Measurements from ENCODE around the gene RGCC.
A peak's percentile ranks its signal among the peaks of the same experiment; 100 is the strongest.
"Not testable (repeated sequence)": the region's sequence is repeated elsewhere in the genome, so short reads cannot be mapped to it uniquely, and the experiment has no call there.

The RGCC gene

GRCh38 chr13:41490371-41491015 is 33.1 kb downstream of the RGCC start:
- DNase-seq (ENCODE audit: low spot score): no peak

GRCh38 chr13:41491436-41491835 is 34.1 kb downstream of the RGCC start:
- DNase-seq (ENCODE audit: low spot score): no peak

GRCh38 chr13:41492432-41493260 is 35.3 kb downstream of the RGCC start:
- peak; percentile 31 for DNase-seq (ENCODE audit: low spot score)

- DNase-seq (ENCODE audit: low spot score): no peak
Observed at GRCh38 chr13:41494202-41494601, 36.9 kb downstream of the RGCC start.

- DNase-seq (ENCODE audit: low spot score): no peak
Observed at GRCh38 chr13:41495044-41495443, 37.7 kb downstream of the RGCC start.

GRCh38 chr13:41496420-41497234 is 39.3 kb downstream of the RGCC start:
- DNase-seq (ENCODE audit: low spot score): peak; percentile 22

DNA sequence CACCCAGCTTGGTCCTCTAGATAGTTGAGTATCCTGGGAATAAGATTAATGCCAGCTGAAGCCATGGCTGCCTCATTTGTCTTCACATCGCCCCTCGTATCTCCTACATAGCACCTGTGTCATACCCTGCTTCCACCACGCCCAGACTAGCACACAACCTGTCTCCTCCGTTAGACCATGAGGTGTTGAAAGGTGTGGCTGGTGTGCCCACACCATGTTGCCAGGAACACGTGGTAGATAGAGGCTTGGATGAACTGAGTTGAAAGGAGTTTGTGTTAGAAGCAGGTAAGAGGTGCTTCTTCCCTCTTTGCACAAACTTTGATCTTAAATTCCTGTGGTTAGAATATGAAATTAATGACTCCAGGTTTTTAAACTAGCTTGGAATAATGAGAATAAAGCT is 40.1 kb downstream of the RGCC start:
- DNase-seq (ENCODE audit: low spot score): no peak

DNA sequence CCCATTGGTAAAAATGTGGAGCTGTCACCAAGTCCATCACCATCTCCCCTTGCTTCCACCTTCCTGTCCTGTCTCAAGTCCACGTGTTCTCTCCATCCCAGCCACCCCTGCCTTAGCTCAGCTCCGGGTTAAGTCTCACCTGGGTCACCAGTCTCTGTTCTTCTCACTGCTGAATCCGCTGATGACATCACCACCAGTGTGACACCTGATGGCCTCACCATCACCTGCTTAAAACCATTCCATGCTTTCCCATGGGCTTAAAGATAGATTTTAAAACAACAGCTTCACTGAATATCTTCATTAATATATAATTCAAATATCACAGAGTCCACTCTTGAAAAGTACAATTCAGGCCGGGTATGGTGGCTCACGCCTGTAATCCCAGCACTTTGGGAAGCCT is 42.1 kb downstream of the RGCC start:
- no peak for DNase-seq (ENCODE audit: low spot score)

DNA sequence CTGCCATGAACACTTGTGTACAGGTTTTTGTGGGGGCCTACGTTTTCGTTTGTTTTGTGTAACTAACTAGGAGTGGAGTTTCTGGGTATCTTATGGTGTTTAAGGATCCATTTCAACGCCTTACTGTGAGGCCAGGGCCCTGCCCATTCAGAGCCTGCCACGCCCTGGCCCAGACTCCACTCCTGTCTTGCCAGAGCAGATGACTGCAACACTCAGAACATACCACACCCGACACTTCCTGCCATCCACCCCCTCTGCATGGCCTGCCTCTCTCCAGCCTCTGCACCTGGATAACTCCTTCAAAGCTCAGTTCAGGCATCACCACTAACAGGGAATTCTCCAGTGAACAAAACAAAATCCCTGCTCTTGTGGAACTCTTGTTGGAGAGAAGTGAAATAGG is 43.2 kb downstream of the RGCC start:
- no peak for DNase-seq (ENCODE audit: low spot score)

DNA sequence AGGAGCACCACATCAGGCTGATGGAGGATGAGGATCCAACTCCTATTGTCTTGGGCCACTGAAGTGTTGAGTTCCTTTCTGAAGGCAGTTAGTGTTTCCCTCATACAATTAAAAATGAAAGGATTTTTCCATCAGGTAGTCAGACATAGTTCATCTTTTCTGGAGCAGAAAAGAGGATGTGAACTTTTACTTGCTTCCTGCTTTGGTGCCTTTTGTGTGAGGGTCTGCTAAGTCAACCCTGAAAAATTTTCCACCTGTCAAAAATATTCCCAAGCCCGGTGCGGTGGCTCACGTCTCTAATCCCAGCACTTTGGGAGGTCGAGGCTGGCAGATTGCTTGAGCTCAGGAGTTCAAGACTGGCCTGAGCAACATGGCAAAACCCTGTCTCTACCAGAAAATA is 43.9 kb downstream of the RGCC start:
- DNase-seq (ENCODE audit: low spot score): no peak

DNA sequence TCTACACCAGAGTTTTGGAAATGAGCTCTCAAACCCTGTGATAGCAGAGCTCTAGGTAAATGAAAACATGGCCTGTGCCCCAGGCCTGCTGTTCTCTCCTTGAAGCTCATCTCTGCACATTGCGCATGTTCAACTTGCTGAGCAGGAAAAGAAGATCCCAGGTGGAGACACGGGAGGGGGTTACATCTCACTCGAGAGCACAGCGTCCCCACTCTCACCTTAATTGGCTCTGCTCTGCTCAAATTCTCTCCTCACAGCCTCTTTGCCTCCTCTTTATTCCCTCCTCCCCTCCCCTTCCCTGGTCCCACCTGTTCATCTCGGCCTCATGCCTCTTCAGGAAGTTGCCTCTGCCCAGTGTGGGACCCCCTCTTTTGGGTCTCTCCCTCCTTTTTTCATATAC is 44.7 kb downstream of the RGCC start:
- DNase-seq (ENCODE audit: low spot score): no peak

GRCh38 chr13:41502673-41503072 is 45.3 kb downstream of the RGCC start:
- no peak for DNase-seq (ENCODE audit: low spot score)

GRCh38 chr13:41503356-41503755 is 46.0 kb downstream of the RGCC start:
- DNase-seq (ENCODE audit: low spot score): no peak

DNA sequence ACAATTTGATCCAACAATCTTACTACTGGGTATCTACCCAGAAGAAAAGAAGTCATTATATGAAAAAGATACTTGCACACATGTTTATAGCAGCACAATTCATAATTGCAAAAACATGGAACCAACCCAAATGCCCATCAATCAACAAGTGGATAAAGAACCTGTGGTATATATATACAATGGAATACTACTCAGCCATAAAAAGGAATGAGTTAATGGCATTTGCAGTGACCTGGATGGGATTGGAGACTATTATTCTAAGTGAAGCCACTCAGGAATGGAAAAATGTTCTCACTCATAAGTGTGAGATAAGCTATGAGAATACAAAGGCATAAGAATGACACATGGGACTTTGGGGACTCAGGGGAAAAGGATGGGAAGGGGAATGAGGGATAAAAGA is 47.3 kb downstream of the RGCC start:
- not testable (repeated sequence) for DNase-seq (ENCODE audit: low spot score)

DNA sequence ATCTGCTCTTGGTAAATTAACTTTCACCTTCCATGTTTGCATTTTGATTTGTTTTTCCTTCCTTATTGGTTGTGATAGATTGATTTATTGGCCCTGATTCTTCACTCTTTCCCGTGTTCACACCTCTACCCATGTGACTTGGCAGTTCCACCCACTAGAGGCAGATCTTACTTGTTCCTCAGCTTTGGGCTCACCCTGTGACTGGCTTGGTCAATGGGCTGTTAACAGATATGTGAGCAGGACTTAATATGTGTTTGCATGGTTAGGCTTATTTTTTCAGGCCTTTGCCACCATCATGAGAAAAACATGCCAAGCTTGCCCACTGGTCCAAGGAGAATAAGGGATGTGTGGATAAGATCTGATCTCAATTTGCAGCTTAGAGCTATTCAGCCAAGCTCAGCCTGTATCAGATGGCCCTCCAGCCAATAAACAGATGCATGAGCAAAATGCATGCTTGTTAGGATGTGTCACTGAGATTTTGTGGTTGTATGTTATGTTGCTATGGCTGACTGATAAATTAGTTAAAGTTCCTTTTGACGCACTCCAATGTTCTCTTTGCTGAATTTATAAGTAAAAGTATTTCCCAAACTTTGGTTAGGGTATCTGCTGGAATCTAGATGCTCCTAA is 48.0 kb downstream of the RGCC start:
- DNase-seq (ENCODE audit: low spot score): no peak

- DNase-seq (ENCODE audit: low spot score): no peak
Observed at GRCh38 chr13:41506312-41506711, 49.0 kb downstream of the RGCC start.

- DNase-seq (ENCODE audit: low spot score): no peak
Observed at GRCh38 chr13:41509971-41510370, 52.6 kb downstream of the RGCC start.

GRCh38 chr13:41511827-41512226 is 54.5 kb downstream of the RGCC start:
- no peak for DNase-seq (ENCODE audit: low spot score)

- no peak for DNase-seq (ENCODE audit: low spot score)
Observed at GRCh38 chr13:41512441-41512840, 55.1 kb downstream of the RGCC start.

DNA sequence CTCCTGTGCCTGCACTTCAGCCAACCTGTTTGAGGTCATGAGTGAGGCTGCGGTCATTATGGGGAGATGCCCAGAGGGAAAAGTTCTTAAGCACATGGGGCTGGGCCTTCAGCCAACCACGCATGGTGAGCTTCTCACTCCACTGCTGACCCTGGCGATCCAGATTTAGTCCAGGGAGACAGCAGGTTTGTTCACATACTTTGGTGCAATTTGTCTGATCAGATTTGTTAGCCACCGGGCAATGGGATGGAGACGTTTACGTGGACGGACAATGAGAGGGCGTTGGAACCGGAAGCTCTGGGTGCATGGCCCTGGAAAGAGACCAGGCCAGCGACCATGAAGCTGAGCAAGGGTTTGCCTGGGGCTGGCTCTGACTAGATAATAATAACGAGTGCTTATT is 56.2 kb downstream of the RGCC start:
- DNase-seq (ENCODE audit: low spot score): no peak

- DNase-seq (ENCODE audit: low spot score): no peak
Observed at GRCh38 chr13:41514853-41515395, 57.6 kb downstream of the RGCC start.

DNA sequence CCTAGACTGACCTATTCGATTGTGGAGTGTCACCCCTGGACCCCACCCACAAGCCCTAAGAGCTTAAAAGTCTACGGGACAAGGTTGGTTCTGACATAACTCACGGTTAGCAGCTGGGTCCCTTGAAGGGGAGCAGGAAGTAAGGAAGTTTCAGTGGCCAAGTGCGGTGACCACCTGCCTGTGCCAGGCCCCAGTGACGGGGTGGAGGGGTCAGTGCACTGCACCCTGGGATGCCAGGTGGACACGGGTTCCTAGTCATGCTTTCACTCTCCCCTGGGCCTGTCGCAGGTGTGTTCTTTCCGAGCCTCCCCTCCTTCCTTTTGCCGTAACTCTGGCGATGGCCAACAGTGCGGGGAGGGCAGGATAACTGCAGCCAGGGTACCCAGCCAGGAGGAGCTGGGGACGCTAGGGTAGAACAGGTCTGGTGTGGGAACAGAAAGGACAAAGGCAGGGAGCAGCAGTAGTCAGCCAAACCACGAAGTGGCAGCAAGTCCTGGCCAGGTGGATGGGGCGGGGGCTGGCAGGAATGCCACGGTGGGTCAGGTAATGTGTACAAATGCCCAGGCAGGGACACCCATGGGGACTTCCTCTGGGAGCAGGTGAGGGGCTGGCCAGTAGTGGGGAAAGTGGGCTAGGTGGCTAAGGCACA is 58.3 kb downstream of the RGCC start:
- no peak for DNase-seq (ENCODE audit: low spot score)

All from kidney capillary endothelial cell (primary cell).